Measurements from ENCODE around the gene AMOTL1. TPM values are rescaled to one million over a fixed set of nuclear protein-coding genes. Genes with fewer than 3 reads are reported as not detected.

AMOTL1 gene
- total RNA-seq, 4 donors from 2014 or later = 150 to 393 (median 244) TPM

GRCh38 chr11:94926271-94926625, 158.1 kb downstream of the AMOTL1 start:
- TF ChIP-seq POLR2A (IDR thresholded peaks at IDR 0.05) (no peak), CTCF (IDR thresholded peaks at IDR 0.05 in 4 of 5, conservative IDR thresholded peaks at IDR 0.05 in 1 of 5) (no peak)
- Histone ChIP-seq H3K9me3 (no peaks in the 10 kb centered on the region), H3K36me3 (no peaks in the 10 kb centered on the region), H3K4me3 (no peak overlapping the region), H3K27me3 (no peaks in the 10 kb centered on the region), H3K4me1 (peaks cover 17 to 23% of the 10 kb centered on the region in 2 donors), H3K27ac (peak overlapping the region; percentile 28 to 61 (median 56))
- intact Hi-C loops (cut with DNase I; ENCODE audit: low total_unique reads) (no loop called here), in situ Hi-C loops (cut with MboI; ENCODE audit: low sequenced_read_pairs in 4 of 4) (no loop called here)
- ATAC-seq (no peak), DNase-seq (no peak)

Other genes with a start within 250 kb of the AMOTL1 start
- 1 to 10 TPM in 3 of 4 donors, under 1 TPM in 1; 0.92 to 1.9 (median 1.5) TPM for gene FUT4, start 224.4 kb upstream of the AMOTL1 start, total RNA-seq
- gene PIWIL4, start 201.0 kb upstream of the AMOTL1 start, total RNA-seq = 1 to 10 TPM in 3 of 4 donors, under 1 TPM in 1; 0.70 to 2.1 (median 1.3) TPM
- 10 to 100 TPM; 53.9 to 69.5 (median 60.5) TPM for gene CWC15, start 205.2 kb downstream of the AMOTL1 start, total RNA-seq
- gene KDM4D, start 205.4 kb downstream of the AMOTL1 start, total RNA-seq = 1 to 10 TPM in 1 of 4 donors, under 1 TPM in 3; 0.12 to 1.5 (median 0.56) TPM